HG03432 (cell line): Measurements from ENCODE around the gene ALOXE3.
"Not testable (repeated sequence)": the region's sequence is repeated elsewhere in the genome, so short reads cannot be mapped to it uniquely, and the experiment has no call there.

ENCODE experiments used
- ATAC-seq: cut with Tn5 transposase; IDR thresholded peaks from one replicate; pipeline ENCODE4 v1.9.1; 2021; ENCODE audit warnings: mild to moderate bottlenecking, moderate library complexity; ENCODE audit not compliant: unreplicated experiment

Gene ALOXE3

GRCh38 chr17:8122924-8123694 lies 4.8 kb upstream of the ALOXE3 start:
- ATAC-seq: no peak

- ATAC-seq: no peak
These were observed 4.2 kb upstream of the ALOXE3 start for GRCh38 chr17:8122422-8122923.

- ATAC-seq: peak; percentile 33
These were observed 3.5 kb upstream of the ALOXE3 start for GRCh38 chr17:8121681-8122421.

DNA sequence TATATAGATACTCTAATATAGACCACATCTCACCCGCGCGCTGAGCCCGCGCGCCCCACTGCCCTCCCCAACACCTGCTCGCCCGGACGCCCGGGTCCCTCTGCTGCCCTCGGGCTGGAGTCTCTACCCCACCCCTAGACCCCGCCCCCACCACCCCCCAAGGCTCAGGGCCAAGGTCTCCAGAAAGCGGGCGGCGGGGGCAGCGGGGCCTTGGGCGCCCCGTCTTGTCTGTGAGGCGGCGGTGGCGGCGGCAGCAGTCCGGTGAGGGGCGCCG lies 3.0 kb upstream of the ALOXE3 start:
- ATAC-seq: no peak

DNA sequence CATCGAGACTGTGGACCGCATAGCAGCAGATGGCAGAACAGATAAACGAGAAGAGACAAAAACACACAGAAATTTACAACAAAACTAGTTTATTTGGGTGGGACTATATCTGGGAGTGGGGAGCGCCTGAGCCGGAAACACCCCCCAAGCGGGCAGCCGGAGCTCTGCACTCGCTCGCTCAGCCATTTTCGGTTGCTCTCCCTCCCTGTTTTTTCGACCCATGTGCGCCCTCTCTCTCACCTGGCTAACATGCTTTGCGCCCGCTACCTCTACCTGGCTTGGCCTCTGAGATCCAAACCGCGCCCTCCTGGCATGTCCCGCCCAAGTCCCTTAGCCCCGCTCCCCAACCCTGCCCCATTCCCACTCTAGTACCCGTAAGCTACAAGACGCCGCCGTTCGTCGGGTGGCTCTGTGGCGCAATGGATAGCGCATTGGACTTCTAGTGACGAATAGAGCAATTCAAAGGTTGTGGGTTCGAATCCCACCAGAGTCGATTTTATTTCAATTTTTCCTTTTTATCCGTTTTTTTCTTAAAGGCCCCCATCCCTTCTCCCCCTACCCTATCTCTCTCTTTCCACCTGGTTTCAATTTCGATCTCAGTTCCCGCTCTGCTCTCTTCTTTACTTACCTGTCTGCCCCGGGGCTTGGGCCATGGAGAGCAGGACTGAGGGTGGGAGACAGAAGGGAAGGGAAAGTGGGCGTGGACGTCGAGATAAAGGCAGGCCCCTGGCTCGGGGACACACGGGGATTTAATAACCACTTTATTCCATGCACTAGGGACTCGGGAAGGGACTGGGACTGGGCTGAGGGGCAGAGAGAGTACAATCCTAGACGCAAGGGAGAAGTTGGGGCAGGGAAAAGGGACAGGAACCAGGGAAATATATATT lies 2.4 kb upstream of the ALOXE3 start:
- ATAC-seq: no peak

DNA sequence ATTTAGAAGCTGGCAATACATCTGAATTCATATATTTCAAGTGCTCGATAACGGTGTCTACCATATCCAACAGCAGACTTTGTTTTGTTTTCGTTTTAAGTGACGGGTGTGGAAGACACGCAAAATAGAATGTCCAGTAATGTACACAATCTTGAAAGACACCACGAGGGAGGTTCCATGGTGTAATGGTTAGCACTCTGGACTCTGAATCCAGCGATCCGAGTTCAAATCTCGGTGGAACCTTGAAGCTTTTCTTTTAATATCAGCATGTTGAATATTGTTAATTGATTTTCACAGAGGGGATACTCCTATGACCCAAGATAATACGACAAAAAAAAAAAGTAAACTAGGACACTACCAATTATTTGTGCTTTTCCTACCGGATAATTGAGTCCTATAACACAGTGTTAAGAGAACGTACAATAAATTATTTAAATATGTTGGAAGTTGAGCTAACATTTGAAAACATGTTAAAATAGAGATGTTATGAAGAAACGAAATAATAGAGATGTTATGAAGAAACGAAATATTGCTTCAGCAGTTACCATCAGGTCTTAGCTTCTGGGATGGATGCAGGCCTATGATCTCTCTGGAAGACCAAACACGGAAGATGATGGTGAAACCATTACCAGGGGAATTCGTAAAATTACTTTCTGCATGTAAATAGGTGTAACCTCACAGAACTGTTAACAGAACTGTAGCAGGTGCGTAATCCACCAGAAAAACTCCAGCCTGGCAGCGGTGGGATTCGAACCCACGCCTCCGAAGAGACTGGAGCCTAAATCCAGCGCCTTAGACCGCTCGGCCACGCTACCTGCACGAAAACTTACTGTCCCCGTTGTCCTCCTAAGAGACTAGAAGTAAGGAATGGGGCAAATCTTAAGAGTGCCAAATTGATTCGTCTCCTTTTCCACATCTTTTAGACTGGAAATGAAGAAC lies 1.5 kb upstream of the ALOXE3 start:
- ATAC-seq: peak; percentile 34

- ATAC-seq: peak; percentile 41
These were observed 661 bp upstream of the ALOXE3 start for GRCh38 chr17:8118769-8119580.

DNA sequence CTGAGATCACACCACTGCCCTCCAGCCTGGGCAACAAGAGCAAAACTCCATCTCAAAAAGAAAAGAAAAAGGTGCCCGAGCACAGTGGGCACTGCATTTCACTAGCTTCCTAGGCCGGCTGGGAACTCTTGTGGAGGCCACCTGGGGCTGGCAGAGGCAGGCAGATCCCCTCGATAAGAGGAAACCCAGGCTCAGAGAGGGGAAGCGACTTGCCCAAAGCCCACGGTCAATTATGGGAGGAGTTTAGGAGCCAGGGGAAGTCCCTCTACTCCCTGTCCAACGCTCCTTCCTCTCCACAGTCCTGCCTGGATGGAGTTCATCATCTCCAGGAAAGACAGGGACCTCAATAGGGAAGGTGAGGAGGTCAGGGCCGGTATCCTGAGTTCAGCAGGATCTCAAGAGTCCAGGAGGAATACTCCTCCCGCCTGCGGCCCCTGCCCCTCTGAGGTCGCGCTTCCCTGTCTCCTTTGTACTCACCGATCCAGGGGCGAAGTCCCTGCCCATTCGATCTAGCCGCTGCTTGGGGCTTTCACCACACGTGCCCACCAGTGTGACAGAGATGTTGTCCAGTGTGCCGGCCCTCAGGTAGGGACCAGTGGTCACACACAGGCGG lies 841 bp downstream of the ALOXE3 start:
- no peak for ATAC-seq

GRCh38 chr17:8116776-8117175 lies 1.5 kb downstream of the ALOXE3 start:
- ATAC-seq: no peak

- ATAC-seq: no peak
These were observed 7.4 kb downstream of the ALOXE3 start for GRCh38 chr17:8110907-8111306.

DNA sequence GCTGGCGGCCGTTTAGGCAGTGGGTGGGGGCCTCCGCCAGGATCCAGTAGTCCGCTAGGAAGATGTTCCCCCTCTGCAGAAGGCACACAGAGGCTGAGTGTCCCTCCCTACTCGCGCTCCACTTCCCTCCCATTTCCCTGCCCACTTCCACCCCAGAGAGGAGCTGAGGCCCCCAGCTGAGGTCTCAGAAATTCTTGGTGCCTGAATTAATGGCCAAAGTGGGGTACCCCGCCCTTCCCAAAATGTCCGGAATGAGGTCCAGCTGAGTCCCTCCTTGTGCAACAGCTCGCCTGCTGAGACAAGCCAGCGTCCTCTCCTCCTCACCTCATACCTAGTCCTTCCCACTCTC lies 7.9 kb downstream of the ALOXE3 start:
- no peak for ATAC-seq

DNA sequence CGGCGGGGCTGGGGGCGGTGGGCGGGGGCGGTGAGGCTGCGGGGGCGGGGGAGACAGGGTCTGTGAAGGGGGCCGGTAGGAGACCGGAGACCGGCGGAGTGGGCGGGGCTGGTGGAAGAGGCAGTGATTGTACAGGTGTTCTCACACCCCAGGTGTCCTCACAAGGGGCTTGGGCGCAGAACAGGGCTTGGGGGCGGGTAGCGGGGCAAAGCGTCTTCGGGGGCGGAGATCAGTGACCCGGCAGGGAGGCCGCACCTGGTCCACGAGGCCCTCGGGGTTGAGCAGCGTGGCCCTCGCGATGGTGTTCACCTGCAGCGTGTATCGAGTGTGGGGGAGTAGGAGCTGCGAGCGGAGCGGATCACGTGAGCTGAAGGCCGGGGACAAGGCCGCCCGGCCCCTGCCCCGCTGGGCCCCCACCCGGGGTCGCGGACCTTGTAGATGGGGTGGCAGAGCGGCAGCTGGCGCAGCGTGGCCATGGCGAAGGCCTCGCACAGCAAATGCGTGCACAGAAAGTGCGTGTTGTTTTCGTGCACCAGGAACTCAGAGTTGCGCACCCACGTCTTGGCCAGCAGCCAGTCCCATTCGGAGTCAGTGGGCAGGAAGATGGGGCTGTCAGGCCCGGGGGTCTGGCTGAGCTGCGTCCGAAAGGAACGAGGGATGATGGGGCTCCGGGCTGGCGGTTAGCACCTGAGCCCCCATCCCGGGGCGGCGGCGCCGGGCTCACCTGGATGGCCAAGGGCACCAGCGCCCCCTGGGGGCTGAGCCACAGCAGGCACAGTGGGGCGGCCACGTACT lies 8.5 kb downstream of the ALOXE3 start:
- ATAC-seq: no peak

- no peak for ATAC-seq
These were observed 9.2 kb downstream of the ALOXE3 start for GRCh38 chr17:8108972-8109660.

GRCh38 chr17:8106980-8107379 lies 11.3 kb downstream of the ALOXE3 start:
- not testable (repeated sequence) for ATAC-seq

GRCh38 chr17:8105957-8106398 lies 12.3 kb downstream of the ALOXE3 start:
- ATAC-seq: no peak

DNA sequence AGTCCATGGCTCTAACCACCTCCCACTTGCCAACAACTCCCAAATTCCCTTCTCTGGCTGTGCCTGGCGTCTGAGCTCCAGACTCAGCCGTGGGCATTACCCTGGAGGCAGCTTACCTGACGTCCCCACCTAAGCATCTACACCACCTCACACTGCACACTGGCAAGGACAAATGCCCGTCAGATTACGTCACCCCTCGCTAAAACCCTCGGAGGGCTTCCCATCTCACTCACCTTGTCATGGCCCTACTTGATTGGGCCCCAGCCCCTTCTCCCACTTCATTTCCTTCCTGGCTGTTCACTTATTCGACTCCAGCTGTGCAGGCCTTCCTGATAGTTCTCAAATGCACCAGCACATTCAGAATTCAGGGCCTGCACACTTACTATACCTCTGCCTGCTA lies 13.4 kb downstream of the ALOXE3 start:
- no peak for ATAC-seq

DNA sequence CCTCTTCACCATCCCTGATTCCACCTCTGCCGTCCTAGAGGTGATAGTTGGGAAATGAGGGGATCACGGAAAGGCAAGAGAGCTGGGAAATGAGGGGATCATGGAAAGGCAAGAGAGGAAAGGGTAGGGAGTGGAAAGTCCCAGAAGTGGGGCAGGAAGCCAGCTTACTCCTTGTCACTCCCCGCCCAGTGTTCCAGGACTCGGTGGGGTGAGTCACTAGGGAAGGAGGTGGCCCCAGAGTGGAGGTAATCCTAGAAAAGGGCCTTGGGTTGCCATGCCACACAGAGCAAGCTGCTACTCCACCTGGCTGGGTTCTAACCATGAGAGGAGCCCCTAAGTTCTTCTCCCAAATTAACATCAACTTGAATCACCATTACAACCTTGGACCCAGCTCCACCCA lies 14.8 kb downstream of the ALOXE3 start:
- no peak for ATAC-seq

- ATAC-seq: no peak
These were observed 16.6 kb downstream of the ALOXE3 start for GRCh38 chr17:8101721-8102120.
